HUES48 (cell line): ENCODE data around the gene BTBD16.

Experiments used
- H3K27ac ChIP-seq: one replicate; pipeline ENCODE4 v1.7.0; 2013; ENCODE audit warnings: low read depth, low read length, inconsistent platforms
- H3K27me3 ChIP-seq: 2 replicates; pipeline ENCODE4 v1.6.1; 2013; ENCODE audit warnings: mild to moderate bottlenecking, low read length; ENCODE audit not compliant: control insufficient read depth, insufficient read depth
- H3K36me3 ChIP-seq: 2 replicates; pipeline ENCODE4 v1.6.1; 2013; ENCODE audit warnings: low read length; ENCODE audit not compliant: control insufficient read depth, insufficient read depth
- H3K4me1 ChIP-seq: 2 replicates; pipeline ENCODE4 v1.6.1; 2013; ENCODE audit warnings: mild to moderate bottlenecking, low read length; ENCODE audit not compliant: control insufficient read depth, insufficient read depth
- H3K4me3 ChIP-seq: 2 replicates; pipeline ENCODE4 v1.5.1; 2013; ENCODE audit warnings: mild to moderate bottlenecking, low read depth, low read length
- H3K9ac ChIP-seq: 2 replicates; pipeline ENCODE4 v1.6.1; 2013; ENCODE audit warnings: mild to moderate bottlenecking, low read depth, low read length, moderate library complexity
- H3K9me3 ChIP-seq: 2 replicates; pipeline ENCODE4 v1.6.1; 2013; ENCODE audit warnings: low read length; ENCODE audit not compliant: control insufficient read depth, insufficient read depth

The BTBD16 gene

GRCh38 chr10:122376364-122376961 lies 105.4 kb downstream of the BTBD16 start:
- Histone ChIP-seq H3K9ac (no peak overlapping the region), H3K4me1 (peaks cover 23% of the 10 kb centered on the region), H3K36me3 (0 out of 2 replicates have a peak, but pooled peaks cover 7% of the 10 kb centered on the region), H3K27me3 (peaks cover 11% of the 10 kb centered on the region), H3K4me3 (peak overlapping the region; percentile 79; the same call in 1 of the 2 replicates), H3K9me3 (no peaks in the 10 kb centered on the region), H3K27ac (no peak overlapping the region)

GRCh38 chr10:122379041-122379440 lies 107.9 kb downstream of the BTBD16 start:
- Histone ChIP-seq H3K36me3 (0 out of 2 replicates have a peak, but pooled peaks cover 7% of the 10 kb centered on the region), H3K9ac (no peak overlapping the region), H3K27ac (no peak overlapping the region), H3K4me3 (no peak overlapping the region), H3K4me1 (peaks cover 23% of the 10 kb centered on the region), H3K9me3 (no peaks in the 10 kb centered on the region), H3K27me3 (no peaks in the 10 kb centered on the region)

- no peak overlapping the region for H3K27ac ChIP-seq
- H3K4me1 ChIP-seq = peaks cover 23% of the 10 kb centered on the region
- no peaks in the 10 kb centered on the region for H3K27me3 ChIP-seq
- no peaks in the 10 kb centered on the region for H3K9me3 ChIP-seq
- 0 out of 2 replicates have a peak, but pooled peaks cover 7% of the 10 kb centered on the region for H3K36me3 ChIP-seq
- H3K4me3 ChIP-seq = no peak overlapping the region
- H3K9ac ChIP-seq = no peak overlapping the region
Observed at GRCh38 chr10:122379537-122379936, 108.4 kb downstream of the BTBD16 start.

- Histone ChIP-seq H3K36me3 (0 out of 2 replicates have a peak, but pooled peaks cover 7% of the 10 kb centered on the region), H3K4me1 (peaks cover 18% of the 10 kb centered on the region), H3K9ac (no peak overlapping the region), H3K27ac (no peak overlapping the region), H3K4me3 (no peak overlapping the region), H3K9me3 (no peaks in the 10 kb centered on the region), H3K27me3 (no peaks in the 10 kb centered on the region)
Observed at GRCh38 chr10:122380703-122381102, 109.6 kb downstream of the BTBD16 start.

DNA sequence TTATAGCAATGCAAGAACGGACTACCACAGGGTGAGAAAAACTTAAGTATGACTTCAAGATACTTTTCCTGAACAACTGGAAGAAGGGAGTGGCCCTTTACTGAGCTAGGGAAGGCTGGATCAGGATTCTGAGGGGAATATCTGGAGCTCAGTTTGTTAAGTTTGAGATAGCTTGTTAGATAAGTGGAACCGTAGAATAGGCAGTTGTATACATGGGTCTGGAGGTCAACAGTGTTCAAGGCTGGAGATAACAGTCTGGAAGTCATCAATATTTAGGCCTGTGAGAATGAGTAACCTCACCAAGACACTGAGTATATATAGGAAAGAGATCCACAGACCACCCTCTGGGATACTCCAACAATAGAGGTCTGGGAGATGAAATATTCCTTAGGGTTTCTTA lies 110.6 kb downstream of the BTBD16 start:
- Histone ChIP-seq H3K9me3 (no peaks in the 10 kb centered on the region), H3K27me3 (no peaks in the 10 kb centered on the region), H3K9ac (no peak overlapping the region), H3K36me3 (0 out of 2 replicates have a peak, but pooled peaks cover 7% of the 10 kb centered on the region), H3K4me3 (no peak overlapping the region), H3K27ac (no peak overlapping the region), H3K4me1 (peaks cover 10% of the 10 kb centered on the region)

DNA sequence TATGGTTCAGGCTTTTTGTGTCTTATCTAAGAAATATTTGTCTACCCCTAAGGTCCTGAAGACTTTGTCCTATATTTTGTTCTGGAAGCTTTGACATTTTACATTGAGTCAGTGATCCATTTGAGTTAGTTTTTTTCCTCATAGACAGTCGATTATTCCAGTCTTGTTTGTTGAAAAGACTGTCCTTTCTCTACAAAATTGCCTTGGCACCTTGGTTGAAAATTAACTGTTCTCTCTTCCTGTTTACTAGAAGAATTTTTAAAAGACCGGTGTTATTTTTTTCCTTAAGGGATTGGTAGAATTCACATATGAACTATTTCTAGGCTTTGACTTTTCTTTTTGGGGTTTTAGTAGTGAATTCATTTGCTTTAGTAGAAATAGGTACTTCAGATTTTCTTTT lies 115.4 kb downstream of the BTBD16 start:
- H3K36me3 ChIP-seq = no peaks in the 10 kb centered on the region
- H3K4me3 ChIP-seq = no peak overlapping the region
- H3K4me1 ChIP-seq = no peaks in the 10 kb centered on the region
- no peak overlapping the region for H3K9ac ChIP-seq
- no peaks in the 10 kb centered on the region; the same call in 1 of the 2 replicates for H3K9me3 ChIP-seq
- no peak overlapping the region for H3K27ac ChIP-seq
- H3K27me3 ChIP-seq = no peaks in the 10 kb centered on the region

DNA sequence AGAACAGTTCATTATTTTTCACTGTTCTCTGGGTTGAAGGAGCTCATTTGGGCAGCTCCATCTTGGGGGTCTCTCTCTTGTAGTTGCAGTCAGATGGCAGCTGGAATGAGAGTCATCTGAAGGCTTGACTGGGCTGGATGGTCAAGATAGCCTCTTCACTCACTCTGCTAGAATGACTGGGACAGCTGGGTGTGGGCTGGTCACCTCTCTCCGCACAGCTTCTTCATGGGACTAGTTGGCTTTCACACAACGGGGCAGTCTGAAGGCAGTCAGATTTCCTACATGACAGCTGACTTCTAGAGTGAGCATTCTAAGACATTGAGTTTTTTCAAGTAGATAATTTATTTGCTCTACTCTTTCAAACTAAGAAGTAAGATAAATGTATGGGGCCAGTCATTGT lies 116.5 kb downstream of the BTBD16 start:
- H3K4me1 ChIP-seq = no peaks in the 10 kb centered on the region
- H3K9me3 ChIP-seq = no peaks in the 10 kb centered on the region; the same call in 1 of the 2 replicates
- no peak overlapping the region for H3K4me3 ChIP-seq
- H3K27ac ChIP-seq = no peak overlapping the region
- no peaks in the 10 kb centered on the region for H3K36me3 ChIP-seq
- H3K27me3 ChIP-seq = no peaks in the 10 kb centered on the region
- H3K9ac ChIP-seq = no peak overlapping the region
